ENCODE data around the gene PLOD2.
"Not testable (repeated sequence)": the region's sequence is repeated elsewhere in the genome, so short reads cannot be mapped to it uniquely, and the experiment has no call there.

Gene PLOD2

DNA sequence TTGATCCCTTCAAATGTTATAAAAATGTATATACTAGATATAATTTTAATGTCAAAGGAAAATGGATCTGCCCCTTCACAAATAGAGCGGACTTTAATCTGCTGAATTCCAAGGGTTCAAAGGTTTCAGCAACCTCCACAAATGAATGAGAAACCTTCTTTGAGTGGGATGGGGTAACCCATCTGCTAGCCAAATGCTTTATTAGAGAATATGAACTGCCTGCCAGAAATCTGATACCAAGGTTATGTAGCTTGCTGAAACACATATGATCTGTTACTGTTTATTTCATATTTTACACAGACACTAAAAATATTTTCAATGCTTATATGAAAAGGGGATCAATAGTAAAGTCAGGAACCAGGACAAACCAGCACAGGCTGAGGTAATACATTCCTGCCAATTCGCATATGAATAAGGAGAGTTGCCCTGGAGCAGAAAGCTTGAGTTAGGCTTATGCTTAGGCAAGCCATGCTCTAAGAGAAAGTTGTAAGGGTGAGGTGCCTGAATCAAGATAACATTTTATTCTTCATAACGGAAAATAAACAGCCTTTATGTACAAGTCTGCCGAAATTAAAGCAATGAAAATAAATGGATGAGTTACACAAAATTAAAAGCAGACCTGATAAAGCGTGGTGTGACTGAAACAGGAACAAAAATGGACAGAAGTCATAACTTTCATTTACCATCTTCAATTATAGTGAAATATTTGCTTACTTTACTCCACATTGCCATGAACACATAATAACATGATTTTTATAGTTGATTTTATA is 26.5 kb downstream of the PLOD2 start:
- no peak for DNase-seq

DNA sequence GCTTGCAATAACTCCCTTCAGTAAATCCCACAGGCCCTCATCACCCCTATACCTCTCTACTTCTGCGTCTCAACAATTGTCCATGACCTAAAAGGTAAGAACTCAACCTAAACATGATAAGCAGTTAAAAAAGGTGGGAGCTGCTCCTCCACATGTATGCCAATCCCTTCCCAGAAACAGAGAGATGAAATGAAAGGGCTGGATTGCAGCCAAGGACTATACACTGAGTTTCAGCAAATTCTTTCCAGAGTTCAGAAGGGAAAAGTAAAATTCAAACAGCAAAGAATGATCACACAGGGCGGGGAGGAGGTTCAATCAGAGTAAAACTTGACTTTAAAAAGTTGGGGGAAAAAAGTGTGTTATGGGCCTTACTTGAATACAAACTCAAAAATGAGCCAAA is 27.5 kb downstream of the PLOD2 start:
- no peak for DNase-seq

GRCh38 chr3:146131616-146132410 is 29.2 kb downstream of the PLOD2 start:
- DNase-seq: no peak

- no peak for DNase-seq
These were observed 30.1 kb downstream of the PLOD2 start for GRCh38 chr3:146130881-146131371.

- no peak for DNase-seq
These were observed 31.2 kb downstream of the PLOD2 start for GRCh38 chr3:146129750-146130149.

DNA sequence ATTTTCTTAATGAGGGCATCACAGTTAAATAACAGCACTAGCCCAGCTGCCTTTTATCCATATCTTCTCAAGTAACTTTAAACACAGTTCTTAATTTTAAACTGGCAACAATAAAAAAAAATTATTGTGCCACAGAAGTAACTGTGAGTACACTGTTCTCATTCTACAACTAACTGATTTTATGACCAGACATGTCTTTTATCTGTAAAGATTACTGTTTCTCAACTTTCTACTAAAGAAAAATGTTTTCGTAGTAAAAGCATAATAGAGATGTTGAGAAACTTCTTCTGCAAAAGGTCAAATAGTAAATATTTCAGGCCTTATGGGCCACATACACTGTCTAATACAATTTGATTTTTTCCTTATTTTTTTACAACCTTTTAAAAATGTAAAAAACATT is 32.0 kb downstream of the PLOD2 start:
- no peak for DNase-seq

- DNase-seq: no peak
These were observed 32.8 kb downstream of the PLOD2 start for GRCh38 chr3:146128179-146128578.

DNA sequence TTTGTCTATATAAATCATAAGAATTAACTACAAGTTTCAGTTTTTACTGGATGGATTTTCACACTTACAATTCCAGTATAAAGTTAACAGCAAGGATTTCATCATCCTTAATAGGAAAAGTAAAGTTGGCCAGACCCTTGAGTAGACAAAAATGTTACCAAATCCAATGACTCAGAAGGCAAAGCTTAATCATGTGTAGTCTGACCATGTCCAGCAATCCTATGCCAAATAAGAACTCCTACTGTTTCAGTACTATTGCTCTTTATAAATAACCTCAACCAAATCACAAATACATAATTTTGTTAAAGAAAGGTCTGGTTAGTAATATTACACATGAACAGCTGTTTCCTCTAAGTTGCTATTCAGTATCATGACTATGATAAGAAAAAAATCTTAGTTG is 35.0 kb downstream of the PLOD2 start:
- no peak for DNase-seq

- no peak for DNase-seq
These were observed 36.7 kb downstream of the PLOD2 start for GRCh38 chr3:146124126-146124801.

GRCh38 chr3:146117406-146118285 is 43.3 kb downstream of the PLOD2 start:
- DNase-seq: no peak

DNA sequence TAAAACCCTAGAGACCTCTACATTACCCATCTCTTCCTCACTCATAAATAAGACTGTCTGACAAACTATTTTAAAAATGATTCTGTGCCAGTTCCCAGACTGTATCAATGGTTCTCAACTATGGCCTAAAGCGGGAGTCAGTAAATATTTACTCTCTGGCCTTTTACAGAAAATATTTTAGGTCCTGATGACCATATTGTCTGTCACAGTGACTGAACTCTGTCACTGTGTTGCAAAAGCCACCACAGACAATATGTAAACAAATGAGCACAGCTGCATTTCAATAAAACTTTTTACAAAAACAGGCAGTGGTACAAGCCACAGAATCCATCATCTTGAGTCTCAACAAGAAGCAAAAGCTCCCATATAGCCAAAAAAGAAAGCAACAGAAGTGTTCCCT is 45.4 kb downstream of the PLOD2 start:
- no peak for DNase-seq

- DNase-seq: not testable (repeated sequence)
These were observed 47.2 kb downstream of the PLOD2 start for GRCh38 chr3:146113804-146114203.

- DNase-seq: no peak
These were observed 49.6 kb downstream of the PLOD2 start for GRCh38 chr3:146111337-146111736.

- DNase-seq: no peak
These were observed 50.8 kb downstream of the PLOD2 start for GRCh38 chr3:146110161-146110560.

DNA sequence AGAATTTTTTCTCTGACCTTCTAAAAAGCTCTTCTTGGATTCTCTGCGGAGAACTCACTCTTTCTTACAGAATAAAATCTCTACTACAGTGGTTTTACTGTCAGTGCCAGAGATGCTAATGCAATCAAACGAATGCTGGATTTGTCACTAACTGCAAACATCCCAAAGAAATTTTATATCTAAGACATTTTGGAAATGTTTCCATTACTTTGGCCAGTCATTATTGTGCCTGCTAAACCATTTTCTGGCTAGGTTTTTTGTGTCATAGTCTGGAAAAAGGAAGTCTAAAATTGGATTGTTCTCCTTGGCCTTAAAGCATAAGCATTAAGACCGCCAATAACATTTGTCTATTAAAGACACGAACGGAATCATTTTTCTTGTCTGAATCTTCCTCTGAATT is 54.0 kb downstream of the PLOD2 start:
- DNase-seq: no peak

DNA sequence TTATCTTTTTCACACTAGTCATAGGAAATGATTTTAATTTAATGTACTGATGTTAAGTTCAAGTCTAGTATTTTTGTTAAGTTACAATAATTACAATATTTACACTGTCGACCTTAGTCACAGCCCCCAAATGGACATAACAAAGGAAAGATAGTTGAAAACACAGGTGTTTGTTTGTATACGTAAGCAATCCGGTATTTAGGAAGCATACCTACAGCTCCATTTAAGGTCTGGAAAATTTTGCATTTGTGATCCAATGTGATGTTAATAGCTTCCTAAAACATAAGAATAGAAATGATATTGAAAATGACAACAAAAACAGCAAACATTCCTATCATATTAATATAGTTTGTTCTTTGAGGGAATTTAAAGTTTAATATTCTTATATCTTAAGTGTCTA is 56.9 kb downstream of the PLOD2 start:
- DNase-seq: no peak

DNA sequence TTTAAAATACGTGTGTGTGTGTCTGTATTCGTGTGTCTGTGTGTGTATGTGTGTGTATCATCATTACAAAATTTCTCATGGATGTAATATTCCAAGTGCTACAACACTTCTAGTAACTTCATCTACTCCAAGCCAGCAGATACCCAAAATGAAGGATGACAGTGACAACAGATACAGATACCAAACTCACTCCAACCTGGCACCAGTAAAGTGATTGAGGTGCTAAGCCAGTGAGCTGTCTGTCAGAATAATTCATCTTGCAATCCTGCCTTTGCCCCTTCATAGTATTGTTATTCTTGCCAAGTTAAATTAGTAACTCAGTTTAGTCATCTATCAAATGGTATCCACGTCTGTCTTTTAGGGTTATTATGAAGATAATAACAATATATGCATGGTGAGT is 58.1 kb downstream of the PLOD2 start:
- no peak for DNase-seq

DNA sequence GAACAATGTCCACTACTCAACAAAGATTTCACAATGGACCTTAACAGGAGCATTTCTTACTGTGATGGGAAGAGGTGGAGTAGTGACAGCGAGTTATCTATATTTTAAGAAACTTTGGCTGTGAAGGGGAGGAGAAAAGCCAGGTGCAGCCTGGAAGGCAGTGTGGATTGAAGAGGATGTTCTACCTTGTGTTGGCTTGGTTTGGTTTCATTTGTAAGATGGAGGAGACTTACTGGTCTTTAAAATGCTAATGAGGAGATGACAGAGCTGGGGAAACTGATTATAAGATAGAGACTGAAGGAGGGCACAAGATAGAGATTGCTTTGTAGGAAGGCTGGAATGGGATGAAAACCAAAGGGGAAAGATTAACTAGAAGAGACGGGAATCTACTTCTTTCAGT is 59.4 kb downstream of the PLOD2 start:
- DNase-seq: no peak

- DNase-seq: no peak
These were observed 60.0 kb downstream of the PLOD2 start for GRCh38 chr3:146100825-146101444.

- DNase-seq: no peak
These were observed 60.8 kb downstream of the PLOD2 start for GRCh38 chr3:146100180-146100579.

DNA sequence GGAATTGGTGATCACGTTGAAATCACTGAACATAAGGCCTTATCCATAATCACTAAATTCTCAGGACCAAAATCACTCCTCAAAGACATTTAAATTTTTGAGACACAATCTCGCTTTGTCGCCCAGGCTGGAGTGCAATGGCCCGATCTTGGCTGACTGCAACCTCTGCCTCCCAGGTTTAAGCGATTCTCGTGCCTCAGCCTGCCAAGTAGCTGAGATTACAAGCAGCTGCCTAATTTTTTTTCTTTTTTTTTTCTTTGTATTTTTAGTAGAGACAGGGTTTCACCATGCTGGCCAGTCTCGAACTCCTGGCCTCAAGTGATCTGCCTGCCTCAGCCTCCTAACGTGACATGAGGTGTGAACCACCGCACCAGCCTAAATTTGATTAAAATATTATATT is 61.7 kb downstream of the PLOD2 start:
- no peak for DNase-seq

DNA sequence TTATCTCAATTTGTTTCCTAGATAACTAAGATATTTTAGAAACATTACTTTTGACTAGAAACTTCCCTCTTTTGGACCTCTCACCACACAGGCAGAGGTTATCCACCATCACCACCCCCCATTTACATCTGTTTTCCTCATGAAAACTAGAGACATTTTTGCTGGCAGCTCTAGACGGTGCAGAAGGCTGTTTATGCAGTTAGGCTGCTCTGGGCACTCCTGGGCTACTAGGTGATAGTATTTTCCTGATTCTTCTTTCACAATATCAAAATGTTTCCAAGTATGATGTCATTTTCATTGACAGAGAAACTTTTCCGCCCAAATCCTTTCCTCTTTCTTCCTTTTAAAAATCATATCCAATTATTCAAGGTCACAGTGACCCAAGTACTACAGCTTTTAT is 67.1 kb downstream of the PLOD2 start:
- DNase-seq: no peak

All from CD4-positive, alpha-beta T cell treated with Interleukin-17A for 4 hours (primary cell).